Liver (tissue), 9 donors: ENCODE measurements around the gene S100A13. TPM values are rescaled to one million over a fixed set of nuclear protein-coding genes. Genes with fewer than 3 reads are reported as not detected.
A peak's percentile ranks its signal among the peaks of the same experiment; 100 is the strongest.

Source experiments
- DNase-seq: peaks from one replicate; pipeline ENCODE4 v3.0.0-alpha.2; 2017; ENCODE audit warnings: low spot score
- H3K27ac ChIP-seq, 2 donors: one replicate each; pipeline ENCODE4 v1.7.0; 2013; ENCODE audit warnings: inconsistent platforms in 2 of 2, low read length in 2 of 2, control low read depth in 1 of 2, low read depth in 1 of 2, mild to moderate bottlenecking in 1 of 2
- H3K27me3 ChIP-seq, 4 donors: one replicate each; pipeline versions ENCODE4 v1.6.1 to v1.7.0; 2013; ENCODE audit warnings: low read length in 3 of 4, inconsistent platforms in 1 of 4, mild to moderate bottlenecking in 1 of 4, moderate library complexity in 1 of 4; ENCODE audit not compliant: control insufficient read depth in 4 of 4, insufficient read depth in 4 of 4
- H3K36me3 ChIP-seq, 4 donors: one replicate each; pipeline versions ENCODE4 v1.6.1 to v1.7.0; 2013; ENCODE audit warnings: low read length in 3 of 4, mild to moderate bottlenecking in 3 of 4, low read depth in 1 of 4, moderate library complexity in 1 of 4; ENCODE audit not compliant: control insufficient read depth in 4 of 4, insufficient read depth in 3 of 4
- H3K4me1 ChIP-seq, 4 donors: one replicate each; pipeline versions ENCODE4 v1.6.1 to v1.7.0; 2013; ENCODE audit warnings: low read length in 3 of 4, mild to moderate bottlenecking in 3 of 4, moderate library complexity in 1 of 4; ENCODE audit not compliant: control insufficient read depth in 4 of 4, insufficient read depth in 4 of 4
- H3K4me3 ChIP-seq, 3 donors: one replicate each; pipeline versions ENCODE4 v1.6.1 to v1.7.0; 2013; ENCODE audit warnings: low read length in 3 of 3, control low read depth in 1 of 3, low read depth in 1 of 3, mild to moderate bottlenecking in 1 of 3
- H3K9ac ChIP-seq, 2 donors: one replicate each; pipeline ENCODE4 v1.7.0; 2013; ENCODE audit warnings: low read length in 2 of 2, mild to moderate bottlenecking in 2 of 2, moderate library complexity in 2 of 2, control low read depth in 1 of 2, low read depth in 1 of 2
- H3K9me3 ChIP-seq, 4 donors: one replicate each; pipeline versions ENCODE4 v1.6.1 to v1.7.0; 2013; ENCODE audit warnings: low read length in 3 of 4; ENCODE audit not compliant: control insufficient read depth in 4 of 4
- ATF3 ChIP-seq: IDR thresholded peaks from 2 replicates; pipeline ENCODE4 v1.6.1; 2016; ENCODE audit warnings: antibody characterized with exemption
- CTCF ChIP-seq: fragments of 150-350 bp; IDR thresholded peaks from 2 replicates; pipeline ENCODE4 v1.5.1; 2017; ENCODE audit warnings: improper control_type of control experiment, low read depth, low read length; ENCODE audit not compliant: missing input control
- EGR1 ChIP-seq, 2 donors: IDR thresholded peaks; 2 replicates each; pipeline ENCODE4 v1.6.1; 2016 to 2018; ENCODE audit warnings: antibody characterized with exemption in 2 of 2, low read depth in 2 of 2
- FOXA1 ChIP-seq: IDR thresholded peaks from 2 replicates; pipeline ENCODE4 v1.6.1; 2016; ENCODE audit warnings: antibody characterized with exemption
- FOXA2 ChIP-seq: IDR thresholded peaks from 2 replicates; pipeline ENCODE4 v1.6.1; 2016; ENCODE audit warnings: antibody characterized with exemption
- GABPA ChIP-seq, 2 donors: IDR thresholded peaks in 1 of 2; conservative IDR thresholded peaks in 1 of 2; 2 replicates each; pipeline ENCODE4 v1.6.1; 2016; ENCODE audit warnings: antibody characterized with exemption in 2 of 2, mild to moderate bottlenecking in 1 of 2, moderate library complexity in 1 of 2
- HNF4A ChIP-seq, 2 donors: conservative IDR thresholded peaks; 2 replicates each; pipeline ENCODE4 v1.6.1; 2016; ENCODE audit warnings: antibody characterized with exemption in 2 of 2, mild to moderate bottlenecking in 2 of 2
- HNF4G ChIP-seq: IDR thresholded peaks from 2 replicates; pipeline ENCODE4 v1.6.1; 2016; ENCODE audit warnings: antibody characterized with exemption
- JUND ChIP-seq, 2 donors: IDR thresholded peaks; 2 replicates each; pipeline ENCODE4 v1.6.1; 2016; ENCODE audit warnings: antibody characterized with exemption in 2 of 2
- MAX ChIP-seq: IDR thresholded peaks from 2 replicates; pipeline ENCODE4 v1.6.1; 2016; ENCODE audit warnings: antibody characterized with exemption
- NR2F2 ChIP-seq: IDR thresholded peaks from 2 replicates; pipeline ENCODE4 v1.6.1; 2016; ENCODE audit warnings: antibody characterized with exemption
- RAD21 ChIP-seq, 2 donors: IDR thresholded peaks; 2 replicates each; pipeline ENCODE4 v1.6.1; 2016; ENCODE audit warnings: antibody characterized with exemption in 2 of 2, mild to moderate bottlenecking in 2 of 2
- SP1 ChIP-seq: IDR thresholded peaks from 2 replicates; pipeline ENCODE4 v1.6.1; 2018; ENCODE audit warnings: antibody characterized with exemption, mild to moderate bottlenecking
- TAF1 ChIP-seq: conservative IDR thresholded peaks from 2 replicates; pipeline ENCODE4 v1.6.1; 2016; ENCODE audit warnings: antibody characterized with exemption, mild to moderate bottlenecking
- YY1 ChIP-seq: IDR thresholded peaks from 2 replicates; pipeline ENCODE4 v1.6.1; 2016; ENCODE audit warnings: antibody characterized with exemption, mild to moderate bottlenecking
- ZBTB33 ChIP-seq: IDR thresholded peaks from 2 replicates; pipeline ENCODE4 v1.6.1; 2016; ENCODE audit warnings: antibody characterized with exemption
- WGBS: extraction: QIAGEN DNeasy Blood & Tissue Kit; methylation state at CpG from one replicate; pipeline ENCODE4 v1.1.7; 2013; 5-methylcytosine and 5-hydroxymethylcytosine counted together
- polyA plus RNA-seq, 2 donors: library from polyadenylated mRNA; stranded (reverse) in 1 of 2; unstranded in 1 of 2; fragments of 200-250 nt in 1 of 2; fragments of >200 nt in 1 of 2; fragmentation: Nextera tagmentation in 1 of 2; extraction: Ambion mirVana in 1 of 2; gene quantifications; one replicate each; pipeline versions ENCODE4 v1.2.1 to v1.2.3, GENCODE V29; 2013 to 2015
- total RNA-seq, 2 donors: library from RNA; depleted of rRNA; stranded (reverse); fragments of >200 nt; gene quantifications; one replicate each; pipeline ENCODE4 v1.2.3, GENCODE V29; 2014
- donor health status: healthy.
- donor health status: healthy.
- donor health status: healthy.
- donor health status: healthy.
- donor health status: healthy.

S100A13 gene
- total and polyA plus RNA-seq, 4 donors: 5.3 to 23.0 (median 15.7) TPM

- peaks cover 1 to 29% (median 27%) of the 10 kb centered on the region in 4 donors for H3K4me1 ChIP-seq
- no peaks in the 10 kb centered on the region for H3K27me3 ChIP-seq
- H3K9ac ChIP-seq: no peak overlapping the region
- H3K4me3 ChIP-seq: no peak overlapping the region
- TF ChIP-seq HNF4A (conservative IDR thresholded peaks at IDR 0.05) (no peak), GABPA (IDR thresholded peaks at IDR 0.05 in 1 of 2, conservative IDR thresholded peaks at IDR 0.05 in 1 of 2) (no peak), JUND (IDR thresholded peaks at IDR 0.05) (no peak), YY1 (no peak), FOXA2 (no peak), EGR1 (IDR thresholded peaks at IDR 0.05; ENCODE audit: low read depth in 2 of 2) (no peak), ATF3 (no peak), FOXA1 (no peak), SP1 (no peak), RAD21 (IDR thresholded peaks at IDR 0.05) (no peak), ZBTB33 (no peak)
- 83% methylated on average over 9 of the region's 9 CpGs for WGBS
- no peak for DNase-seq
- H3K9me3 ChIP-seq: no peaks in the 10 kb centered on the region
- peaks cover 14 to 47% (median 43%) of the 10 kb centered on the region in 4 donors for H3K36me3 ChIP-seq
- no peak overlapping the region for H3K27ac ChIP-seq
Measured at GRCh38 chr1:153661111-153661708, 33.9 kb upstream of the S100A13 start.

- Histone ChIP-seq H3K9ac (no peak overlapping the region), H3K27me3 (no peaks in the 10 kb centered on the region), H3K4me3 (peak overlapping the region in 2 of 3 donors; percentile 90 to 92), H3K27ac (no peak overlapping the region), H3K9me3 (no peaks in the 10 kb centered on the region), H3K4me1 (peaks cover 1 to 15% (median 13%) of the 10 kb centered on the region in 4 donors), H3K36me3 (peaks cover 11 to 36% (median 33%) of the 10 kb centered on the region in 4 donors)
- 79% methylated on average over 9 of the region's 9 CpGs for WGBS
- DNase-seq: no peak
- TF ChIP-seq ZBTB33: no peak
- no peak for TF ChIP-seq TAF1
- no peak for TF ChIP-seq HNF4G
Measured at GRCh38 chr1:153659656-153660055, 32.4 kb upstream of the S100A13 start.

- Histone ChIP-seq H3K9ac (peak overlapping the region; percentile 83 to 87), H3K9me3 (no peaks in the 10 kb centered on the region), H3K27me3 (no peaks in the 10 kb centered on the region), H3K4me1 (peaks cover 1 to 12% (median 9%) of the 10 kb centered on the region in 4 donors), H3K27ac (peak overlapping the region; percentile 89 to 96), H3K4me3 (peak overlapping the region; percentile 80 to 92 (median 90)), H3K36me3 (peaks cover 9 to 32% (median 29%) of the 10 kb centered on the region in 4 donors)
- DNase-seq: no peak
- 45% methylated on average over 8 of the region's 8 CpGs for WGBS
- TF ChIP-seq YY1 (no peak), FOXA1 (no peak), TAF1 (no peak), JUND (IDR thresholded peaks at IDR 0.05) (no peak), HNF4A (conservative IDR thresholded peaks at IDR 0.05) (no peak), CTCF (no peak), NR2F2 (no peak), ZBTB33 (no peak), MAX (no peak)
Measured at GRCh38 chr1:153659175-153659534, 31.9 kb upstream of the S100A13 start.
